HL-60 (cell line): ENCODE results near the gene PSAP.
"Not testable (repeated sequence)": the region's sequence is repeated elsewhere in the genome, so short reads cannot be mapped to it uniquely, and the experiment has no call there.

ENCODE experiments used
- DNase-seq, 2 experiments: peaks; one replicate each; pipeline ENCODE4 v3.0.0-alpha.2; 2010 to 2020; ENCODE audit warnings: low read depth in 1 of 2, low spot score in 1 of 2
- H3K27ac ChIP-seq: fragments of 250-450 bp; sonication (Bioruptor Pico); replicated peaks from 2 replicates; pipeline ENCODE4 v1.5.1; 2020; ENCODE audit warnings: mild to moderate bottlenecking, moderate library complexity
- H3K27me3 ChIP-seq: fragments of 250-450 bp; sonication (Bioruptor Pico); 2 replicates; pipeline ENCODE4 v1.5.1; 2021; ENCODE audit warnings: mild to moderate bottlenecking, moderate library complexity; ENCODE audit not compliant: insufficient read depth, poor library complexity, severe bottlenecking
- H3K4me3 ChIP-seq: replicated peaks from 2 replicates; pipeline ENCODE4 v1.5.1; 2011; ENCODE audit warnings: mild to moderate bottlenecking, control low read depth, low read length; ENCODE audit not compliant: insufficient read depth
- CTCF ChIP-seq: IDR thresholded peaks from one replicate; pipeline ENCODE4 v1.5.1; 2011; ENCODE audit warnings: low read length, control low read depth, inconsistent platforms; ENCODE audit not compliant: insufficient read depth
- GABPA ChIP-seq: IDR thresholded peaks from 2 replicates; pipeline ENCODE4 v1.6.1; 2012; ENCODE audit warnings: low read depth
- POLR2AphosphoS5 ChIP-seq: IDR thresholded peaks from 2 replicates; pipeline ENCODE4 v1.6.1; 2012; ENCODE audit warnings: low read depth
- REST ChIP-seq: IDR thresholded peaks from 2 replicates; pipeline ENCODE4 v1.6.1; 2012; ENCODE audit warnings: low read depth; ENCODE audit not compliant: insufficient replicate concordance
- SPI1 ChIP-seq: IDR thresholded peaks from 2 replicates; pipeline ENCODE4 v1.6.1; 2012; ENCODE audit warnings: low read depth, mild to moderate bottlenecking, borderline replicate concordance

Gene PSAP

GRCh38 chr10:71882813-71883659 lies 32.0 kb upstream of the PSAP start:
- no peaks in the 10 kb centered on the region for H3K27me3 ChIP-seq
- no peak overlapping the region for H3K27ac ChIP-seq
- H3K4me3 ChIP-seq = no peak overlapping the region
- no peak for DNase-seq
- TF ChIP-seq GABPA (no peak), REST (no peak), SPI1 (no peak), CTCF (no peak), POLR2AphosphoS5 (no peak)

DNA sequence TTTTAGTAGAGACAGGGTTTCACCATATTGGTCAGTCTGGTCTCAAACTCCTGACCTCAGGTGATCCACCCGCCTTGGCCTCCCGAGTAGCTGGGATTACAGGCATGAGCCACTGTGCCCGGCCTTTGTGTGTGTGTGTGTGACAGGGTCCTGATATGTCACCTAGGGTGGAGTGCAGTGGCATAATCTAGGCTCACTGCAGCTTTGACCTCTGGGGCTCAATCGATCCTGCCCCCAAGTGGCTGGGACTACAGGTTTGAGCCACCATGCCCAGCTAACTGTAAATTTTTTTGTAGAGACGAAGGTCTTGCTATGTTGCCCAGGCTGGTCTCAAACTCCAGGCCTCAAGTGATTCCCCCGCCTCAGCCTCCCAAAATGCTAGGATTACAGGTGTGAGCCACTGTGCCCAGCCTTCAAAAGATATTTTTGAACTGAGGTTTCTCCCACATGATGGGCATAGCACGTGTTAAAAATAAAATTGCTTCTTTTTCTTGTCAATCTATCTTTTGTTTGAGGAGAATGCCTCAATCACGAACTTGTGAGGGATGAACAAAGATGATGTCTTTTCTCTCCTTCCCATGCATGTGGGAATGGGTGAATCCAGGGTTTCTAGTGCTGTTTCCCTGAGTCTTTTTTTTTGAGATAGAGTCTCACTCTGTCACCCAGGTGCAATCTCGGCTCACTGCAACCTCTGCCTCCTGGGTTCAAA lies 30.8 kb upstream of the PSAP start:
- H3K4me3 ChIP-seq = no peak overlapping the region
- H3K27me3 ChIP-seq = no peaks in the 10 kb centered on the region
- DNase-seq = no peak
- no peak overlapping the region for H3K27ac ChIP-seq
- TF ChIP-seq SPI1 (no peak), CTCF (no peak), GABPA (no peak), POLR2AphosphoS5 (no peak), REST (no peak)

DNA sequence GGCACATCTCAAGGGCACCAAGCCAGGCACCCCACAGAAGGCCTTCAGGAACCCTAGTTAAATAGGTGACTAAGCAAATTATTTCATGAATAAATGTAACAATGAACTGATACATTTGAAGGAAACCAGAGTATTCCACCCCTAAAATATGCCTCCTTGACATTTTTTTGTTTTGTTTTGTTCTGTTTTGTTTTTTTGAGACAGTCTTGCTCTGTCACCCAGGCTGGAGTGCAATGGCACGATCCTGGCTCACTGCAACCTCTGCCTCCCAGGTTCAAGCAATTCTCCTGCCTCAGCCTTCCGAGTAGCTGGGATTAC lies 30.2 kb upstream of the PSAP start:
- not testable (repeated sequence) for DNase-seq, H3K4me3 ChIP-seq, H3K27ac ChIP-seq, H3K27me3 ChIP-seq

DNA sequence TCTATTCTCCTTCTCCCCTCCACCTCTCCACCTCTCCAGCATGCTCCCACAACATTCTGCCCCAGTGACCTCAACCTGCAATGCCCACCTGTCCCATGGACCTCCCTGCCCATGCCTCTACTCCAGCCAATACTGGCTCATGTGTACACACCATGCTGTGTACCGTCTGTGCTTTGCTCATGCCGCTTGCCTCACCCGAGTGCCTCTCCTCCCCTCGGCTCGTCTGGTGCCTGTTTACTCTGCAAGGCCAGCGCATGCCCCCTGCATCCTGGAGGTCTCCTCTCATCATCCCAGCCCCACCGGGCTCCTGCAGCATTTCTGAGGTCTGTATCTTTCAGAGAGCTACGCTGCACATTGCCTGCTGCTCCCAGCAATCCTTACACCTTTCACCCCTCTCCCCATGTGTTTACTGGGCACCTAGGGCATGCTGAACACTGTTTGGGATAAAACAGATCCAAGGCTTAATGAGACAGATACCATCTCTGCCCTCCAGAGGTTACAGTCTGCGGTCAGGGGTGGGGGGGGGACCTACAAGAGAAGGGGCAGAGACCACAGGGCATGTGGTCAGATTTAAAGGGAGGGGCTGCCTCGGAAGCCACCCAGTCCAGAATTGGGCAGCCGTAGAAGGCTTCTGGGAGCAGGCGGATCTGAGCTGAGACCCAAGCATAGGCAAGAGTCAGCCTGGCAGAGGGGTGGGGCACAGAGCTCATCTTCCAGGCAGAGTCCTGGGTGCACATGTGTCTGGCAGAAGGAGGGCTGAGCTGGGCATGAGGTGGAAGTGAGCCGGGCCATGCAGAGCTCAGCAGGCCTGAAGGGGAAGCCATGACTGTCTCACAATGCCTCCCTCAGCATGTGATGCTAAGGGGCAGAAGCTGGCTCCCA lies 29.6 kb upstream of the PSAP start:
- Histone ChIP-seq H3K4me3 (no peak overlapping the region), H3K27me3 (no peaks in the 10 kb centered on the region), H3K27ac (no peak overlapping the region)
- no peak for DNase-seq
- TF ChIP-seq REST (no peak), SPI1 (no peak), CTCF (no peak), POLR2AphosphoS5 (no peak), GABPA (no peak)
